HepG2 (cell line): ENCODE results near the gene ZNF134. TPM values are rescaled to one million over a fixed set of nuclear protein-coding genes. Genes with fewer than 3 reads are reported as not detected.

ENCODE experiments used
- AGO2 ChIP-seq: fragments of 200-400 bp; formaldehyde crosslinking; optimal IDR thresholded peaks from 2 replicates; pipeline ENCODE3; 2017; ENCODE audit warnings: mild to moderate bottlenecking, low read depth, low read length, moderate library complexity
- ARID5B ChIP-seq: IDR thresholded peaks from 2 replicates; pipeline ENCODE4 v1.4.0; 2020; ENCODE audit warnings: mild to moderate bottlenecking, missing genetic modification reagents
- ASH2L ChIP-seq: fragments of 300-600, 200-600 bp; sonication (generic); IDR thresholded peaks from 2 replicates; pipeline ENCODE4 v1.7.0; 2017; ENCODE audit warnings: low read depth, mild to moderate bottlenecking, moderate library complexity, mixed read lengths, low read length; ENCODE audit not compliant: insufficient read length
- JUN ChIP-seq: sonication (generic); formaldehyde crosslinking; IDR thresholded peaks from 2 replicates; pipeline ENCODE4 v1.4.0; 2020; ENCODE audit warnings: mild to moderate bottlenecking, missing genetic modification reagents
- MXI1 ChIP-seq: IDR thresholded peaks from 3 replicates; pipeline ENCODE4 v1.6.1; 2012; ENCODE audit warnings: low read depth, low read length, inconsistent platforms, borderline replicate concordance
- MYNN ChIP-seq: sonication (generic); formaldehyde crosslinking; IDR thresholded peaks from 2 replicates; pipeline ENCODE4 v1.4.0; 2020; ENCODE audit warnings: mild to moderate bottlenecking, low read depth, missing genetic modification reagents
- PITX1 ChIP-seq: sonication (generic); formaldehyde crosslinking; IDR thresholded peaks from 2 replicates; pipeline ENCODE4 v1.5.1; 2020; ENCODE audit warnings: mild to moderate bottlenecking, missing genetic modification reagents
- TFAP4 ChIP-seq: sonication (generic); IDR thresholded peaks from 2 replicates; pipeline ENCODE4 v1.6.1; 2016; ENCODE audit warnings: low read depth, borderline replicate concordance
- ZBED4 ChIP-seq: sonication (generic); formaldehyde crosslinking; IDR thresholded peaks from 2 replicates; pipeline ENCODE4 v1.4.0; 2020; ENCODE audit warnings: missing genetic modification reagents, borderline replicate concordance
- ZBTB38 ChIP-seq: sonication (generic); formaldehyde crosslinking; IDR thresholded peaks from 2 replicates; pipeline ENCODE4 v1.5.1; 2020; ENCODE audit warnings: mild to moderate bottlenecking, missing genetic modification reagents
- ZXDC ChIP-seq: sonication (generic); formaldehyde crosslinking; IDR thresholded peaks from 2 replicates; pipeline ENCODE4 v1.5.0; 2020; ENCODE audit warnings: mild to moderate bottlenecking, missing genetic modification reagents
- polyA plus RNA-seq, 8 experiments: library from polyadenylated mRNA; depleted of rRNA in 3 of 8; stranded (reverse) in 7 of 8; unstranded in 1 of 8; fragments of >200 nt; fragmentation: Illumina TruSeq in 4 of 8; extraction: Trizol in 4 of 8; gene quantifications; 2 replicates each; pipeline versions ENCODE4 v1.2.1 to v1.2.3, GENCODE V29; 2011 to 2016; ENCODE audit warnings: low read depth in 4 of 8, missing spikeins in 1 of 8, mixed read lengths in 1 of 8; ENCODE audit not compliant: insufficient read depth in 1 of 8
- total RNA-seq, 5 experiments: library from RNA; depleted of rRNA; stranded (reverse); fragments of >200 nt; fragmentation: Illumina TruSeq; extraction: Trizol; gene quantifications; 2 replicates each; pipeline ENCODE4 v1.2.3, GENCODE V29; 2016; ENCODE audit warnings: low read depth in 1 of 5

Gene ZNF134
- total and polyA plus RNA-seq, 2 of the 13 experiments (the other 11 are each of a cell fraction or from before 2014, with no cell fraction given), result 6.8 to 17.1 TPM

GRCh38 chr19:57632987-57633831, 19.2 kb downstream of the ZNF134 start, which contains the start of gene ZNF211 (continued):
- 0 out of 2 replicates have a peak, but pooled peaks have one; percentile 49 for TF ChIP-seq ZBTB38
- no peak for TF ChIP-seq ZXDC (CRISPR knock-in tag)
- TF ChIP-seq TFAP4, result peak; percentile 73; the same call in 1 of the 2 replicates
- peak; percentile 92 for TF ChIP-seq AGO2
- peak; percentile 89 for TF ChIP-seq ASH2L
- 0 out of 2 replicates have a peak, but pooled peaks have one; percentile 36 for TF ChIP-seq ZBED4 (CRISPR knock-in tag)
- peak; percentile 71; the same call in 1 of the 2 replicates for TF ChIP-seq PITX1 (CRISPR knock-in tag)
- TF ChIP-seq JUN, result 0 out of 2 replicates have a peak, but pooled peaks have one; percentile 48
- TF ChIP-seq MYNN, result 0 out of 2 replicates have a peak, but pooled peaks have one; percentile 45
- TF ChIP-seq MXI1, result peak; percentile 34; the same call in 1 of the 3 replicates
- peak; percentile 44; the same call in 1 of the 2 replicates for TF ChIP-seq ARID5B (CRISPR knock-in tag)
